A673 (cell line): Measurements from ENCODE around the gene SNAPIN. TPM values are rescaled to one million over a fixed set of nuclear protein-coding genes. Genes with fewer than 3 reads are reported as not detected.

Experiments used
- BruUV-seq: library from RNA; stranded (reverse); fragments of 400-500 nt; replicated peaks from 2 replicates; lab custom pipeline; 2021; lab: Mats Ljungman, UMichigan
- CTCF ChIA-PET: fragments of 300-600 bp; sonication (Branson Sonifier 250); formaldehyde crosslinking; loops from one replicate; lab custom pipeline; 2022; ENCODE audit warnings: antibody characterized with exemption; lab: Charles Lee
- POLR2A ChIA-PET: fragments of 300-600 bp; sonication (Branson Sonifier 250); formaldehyde crosslinking; loops from one replicate; lab custom pipeline; 2022; ENCODE audit warnings: antibody characterized with exemption; ENCODE audit not compliant: low non-redundant PET; lab: Charles Lee
- DNase-seq: peaks from one replicate; pipeline ENCODE4 v3.0.0-alpha.2; 2015; ENCODE audit warnings: low spot score
- H3K27ac ChIP-seq: fragments of 200-600 bp; sonication (generic); 2 replicates; pipeline ENCODE4 v1.5.1; 2016; ENCODE audit warnings: mixed run types, low read depth, mild to moderate bottlenecking, mixed read lengths, antibody characterized with exemption, low read length; ENCODE audit not compliant: poor library complexity, severe bottlenecking
- H3K27me3 ChIP-seq: fragments of 200-600 bp; sonication (generic); replicated peaks from 2 replicates; pipeline ENCODE4 v1.6.1; 2017; ENCODE audit warnings: mixed run types, low read depth, mild to moderate bottlenecking, mixed read lengths, antibody characterized with exemption, low read length; ENCODE audit not compliant: insufficient read depth, poor library complexity
- H3K36me3 ChIP-seq: fragments of 200-600 bp; sonication (generic); 2 replicates; pipeline ENCODE4 v1.6.1; 2016; ENCODE audit warnings: mixed run types, mild to moderate bottlenecking, mixed read lengths, antibody characterized with exemption, low read length; ENCODE audit not compliant: insufficient read depth, poor library complexity, severe bottlenecking
- H3K4me1 ChIP-seq: fragments of 200-600 bp; sonication (generic); 2 replicates; pipeline ENCODE4 v1.6.1; 2017; ENCODE audit warnings: mixed run types, mild to moderate bottlenecking, mixed read lengths, antibody characterized with exemption, low read length; ENCODE audit not compliant: insufficient read depth, poor library complexity, severe bottlenecking
- H3K4me3 ChIP-seq: fragments of 200-600 bp; sonication (generic); 2 replicates; pipeline ENCODE4 v1.5.1; 2016; ENCODE audit warnings: low read depth, mixed run types, mild to moderate bottlenecking, mixed read lengths, low read length; ENCODE audit not compliant: poor library complexity, severe bottlenecking
- H3K9me3 ChIP-seq: fragments of 200-600 bp; sonication (generic); 2 replicates; pipeline ENCODE4 v1.6.1; 2016; ENCODE audit warnings: mixed run types, low read depth, mild to moderate bottlenecking, mixed read lengths, antibody characterized with exemption, low read length; ENCODE audit not compliant: poor library complexity, severe bottlenecking
- EZH2 ChIP-seq: fragments of 200-600 bp; sonication (generic); IDR thresholded peaks from 2 replicates; pipeline ENCODE4 v1.6.1; 2017; ENCODE audit warnings: borderline replicate concordance, low read depth, mild to moderate bottlenecking, mixed read lengths, antibody characterized with exemption, low read length; ENCODE audit not compliant: poor library complexity, severe bottlenecking
- intact Hi-C: fragments of 100-400 bp; cut with micrococcal nuclease; formaldehyde crosslinking; loops from one replicate; pipeline ENCODE4 v1.10.0; 2022; ENCODE audit not compliant: unreplicated experiment
- microRNA-seq: library from miRNA; unstranded; fragments of <30 nt; microRNA quantifications from one replicate; pipeline ENCODE4 v1.2.0, GENCODE V29; 2021
- total RNA-seq: library from RNA; stranded (reverse); gene quantifications from 2 replicates; pipeline ENCODE4 v1.2.3, GENCODE V29; 2021
- TF ChIP-seq, protein P1 (sequence below): fragments of 300-800, 200-600 bp; sonication (generic); conservative IDR thresholded peaks from 2 replicates; pipeline ENCODE4 v1.5.1; 2017; ENCODE audit warnings: low read depth, mild to moderate bottlenecking, antibody characterized with exemption, low read length, moderate library complexity, mixed read lengths

The SNAPIN gene
- total RNA-seq, 1 experiment from 2014 or later: 47.4 TPM

DNA sequence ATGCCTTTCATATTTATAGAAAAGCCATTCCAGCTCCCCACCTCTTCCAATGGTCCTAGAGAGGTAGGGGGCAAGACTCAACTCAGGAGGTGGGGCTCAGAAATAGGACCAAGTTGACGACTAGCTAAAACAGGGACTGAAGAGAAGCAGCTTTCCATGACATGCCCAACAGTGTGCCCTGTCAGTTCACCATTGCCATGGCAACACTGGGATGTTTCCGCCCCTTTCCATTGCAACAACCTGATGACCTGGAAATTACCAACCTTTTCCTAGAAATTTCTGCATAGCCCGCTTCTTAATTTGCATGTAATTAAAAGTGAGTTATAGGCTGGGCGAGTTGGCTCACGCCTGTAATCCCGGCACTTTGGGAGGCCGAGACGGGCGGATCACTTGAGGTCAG is 47.0 kb downstream of the SNAPIN start:
- H3K36me3 ChIP-seq: no peaks in the 10 kb centered on the region
- POLR2A ChIA-PET: no interaction called here
- CTCF ChIA-PET: no interaction called here

DNA sequence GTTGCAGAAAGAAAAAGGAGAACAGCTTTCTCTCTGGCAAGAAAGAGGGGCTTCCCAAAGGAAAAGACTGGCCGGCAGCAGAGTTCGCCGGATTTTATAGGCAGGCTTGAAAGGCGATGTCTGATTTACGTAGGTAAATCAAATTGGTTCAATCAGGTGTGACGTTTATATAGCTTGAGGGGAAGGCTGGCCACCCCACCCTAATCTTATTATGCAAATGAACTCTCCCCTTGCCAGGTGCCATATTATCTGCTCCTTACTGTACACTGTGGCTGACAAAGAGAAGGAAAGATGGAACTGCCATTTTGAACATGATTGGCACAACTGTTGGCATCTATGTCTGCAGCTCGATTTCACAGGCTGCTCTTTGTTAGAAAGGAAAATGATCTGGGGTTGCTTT is 52.5 kb downstream of the SNAPIN start:
- BruUV-seq: no TSS peak
- intact Hi-C loops: no loop called here
- no peak for TF ChIP-seq EZH2
- TF ChIP-seq, protein P1, sequence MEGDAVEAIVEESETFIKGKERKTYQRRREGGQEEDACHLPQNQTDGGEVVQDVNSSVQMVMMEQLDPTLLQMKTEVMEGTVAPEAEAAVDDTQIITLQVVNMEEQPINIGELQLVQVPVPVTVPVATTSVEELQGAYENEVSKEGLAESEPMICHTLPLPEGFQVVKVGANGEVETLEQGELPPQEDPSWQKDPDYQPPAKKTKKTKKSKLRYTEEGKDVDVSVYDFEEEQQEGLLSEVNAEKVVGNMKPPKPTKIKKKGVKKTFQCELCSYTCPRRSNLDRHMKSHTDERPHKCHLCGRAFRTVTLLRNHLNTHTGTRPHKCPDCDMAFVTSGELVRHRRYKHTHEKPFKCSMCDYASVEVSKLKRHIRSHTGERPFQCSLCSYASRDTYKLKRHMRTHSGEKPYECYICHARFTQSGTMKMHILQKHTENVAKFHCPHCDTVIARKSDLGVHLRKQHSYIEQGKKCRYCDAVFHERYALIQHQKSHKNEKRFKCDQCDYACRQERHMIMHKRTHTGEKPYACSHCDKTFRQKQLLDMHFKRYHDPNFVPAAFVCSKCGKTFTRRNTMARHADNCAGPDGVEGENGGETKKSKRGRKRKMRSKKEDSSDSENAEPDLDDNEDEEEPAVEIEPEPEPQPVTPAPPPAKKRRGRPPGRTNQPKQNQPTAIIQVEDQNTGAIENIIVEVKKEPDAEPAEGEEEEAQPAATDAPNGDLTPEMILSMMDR: no peak
- CTCF ChIA-PET: no interaction called here
- Histone ChIP-seq H3K4me3 (no peak overlapping the region), H3K27ac (no peak overlapping the region), H3K27me3 (no peaks in the 10 kb centered on the region), H3K9me3 (no peaks in the 10 kb centered on the region), H3K36me3 (no peaks in the 10 kb centered on the region), H3K4me1 (no peaks in the 10 kb centered on the region)
- POLR2A ChIA-PET: no interaction called here
- no peak for DNase-seq

More for the DNA sequence above, 47.0 kb downstream of the SNAPIN start:
- H3K4me3 ChIP-seq: no peak overlapping the region
- no peaks in the 10 kb centered on the region for H3K4me1 ChIP-seq
- H3K27me3 ChIP-seq: no peaks in the 10 kb centered on the region
- TF ChIP-seq, protein P1: no peak
- no peak for TF ChIP-seq EZH2
- BruUV-seq: no TSS peak
- no peak overlapping the region for H3K27ac ChIP-seq
- intact Hi-C loops: no loop called here
- H3K9me3 ChIP-seq: no peaks in the 10 kb centered on the region
- DNase-seq: no peak

Small RNA genes within 50 kb of the gene (microRNA-seq; reads per million reads assigned to microRNA genes)
- gene MIR8083: not detected

Other genes with a start within 250 kb of the SNAPIN start
- gene S100A7A, start 242.2 kb upstream of the SNAPIN start, total RNA-seq: not detected in 2 replicates
- gene S100A7, start 198.1 kb upstream of the SNAPIN start, total RNA-seq: not detected in 2 replicates
- 73.6 and 106 TPM in 2 replicates for gene S100A6, start 122.7 kb upstream of the SNAPIN start, total RNA-seq
- not detected in 2 replicates for gene S100A5, start 117.8 kb upstream of the SNAPIN start, total RNA-seq
- 17.8 and 20.0 TPM in 2 replicates for gene S100A4, start 112.9 kb upstream of the SNAPIN start, total RNA-seq
- 0.61 and 0.99 TPM in 2 replicates for gene S100A3, start 109.4 kb upstream of the SNAPIN start, total RNA-seq
- 2.4 and 4.5 TPM in 2 replicates for gene S100A2, start 92.9 kb upstream of the SNAPIN start, total RNA-seq
- gene S100A16, start 45.6 kb upstream of the SNAPIN start, total RNA-seq: 0.43 TPM in 1 of 2 replicates, not detected in the other
- gene S100A14, start 42.4 kb upstream of the SNAPIN start, total RNA-seq: not detected in 2 replicates
- gene S100A13, start 31.2 kb upstream of the SNAPIN start, total RNA-seq: 11.0 and 18.0 TPM in 2 replicates
- 0.72 TPM in 1 of 2 replicates, not detected in the other for gene S100A1, start 30.3 kb upstream of the SNAPIN start, total RNA-seq
- gene CHTOP, start 24.6 kb upstream of the SNAPIN start, total RNA-seq: 99.8 and 101 TPM in 2 replicates
- gene ILF2, start 12.3 kb downstream of the SNAPIN start, total RNA-seq: 391 and 420 TPM in 2 replicates
- gene NPR1, start 20.0 kb downstream of the SNAPIN start, total RNA-seq: 0.87 and 1.1 TPM in 2 replicates
- gene INTS3, start 69.3 kb downstream of the SNAPIN start, total RNA-seq: 56.7 and 58.0 TPM in 2 replicates
- gene SLC27A3, start 116.7 kb downstream of the SNAPIN start, total RNA-seq: 5.0 and 5.7 TPM in 2 replicates